GM21447 (cell line): Measurements from ENCODE around the gene ZMIZ1.

Source experiments
- ATAC-seq: cut with Tn5 transposase; IDR thresholded peaks from one replicate; pipeline ENCODE4 v1.9.1; 2021; ENCODE audit not compliant: unreplicated experiment

ZMIZ1 gene

GRCh38 chr10:79166312-79166721 lies 97.6 kb downstream of the ZMIZ1 start:
- ATAC-seq, result no peak

GRCh38 chr10:79166741-79167140 lies 98.0 kb downstream of the ZMIZ1 start:
- ATAC-seq, result no peak

GRCh38 chr10:79167537-79167936 lies 98.8 kb downstream of the ZMIZ1 start:
- no peak for ATAC-seq

GRCh38 chr10:79168210-79168609 lies 99.4 kb downstream of the ZMIZ1 start:
- no peak for ATAC-seq

- no peak for ATAC-seq
These were observed 101.5 kb downstream of the ZMIZ1 start for GRCh38 chr10:79170226-79170752.

- no peak for ATAC-seq
These were observed 102.2 kb downstream of the ZMIZ1 start for GRCh38 chr10:79170993-79171392.

GRCh38 chr10:79171504-79171903 lies 102.7 kb downstream of the ZMIZ1 start:
- ATAC-seq, result no peak

GRCh38 chr10:79172881-79173280 lies 104.1 kb downstream of the ZMIZ1 start:
- no peak for ATAC-seq

- ATAC-seq, result no peak
These were observed 105.0 kb downstream of the ZMIZ1 start for GRCh38 chr10:79173582-79174262.

GRCh38 chr10:79176052-79176501 lies 107.3 kb downstream of the ZMIZ1 start:
- no peak for ATAC-seq

- ATAC-seq, result no peak
These were observed 108.3 kb downstream of the ZMIZ1 start for GRCh38 chr10:79176949-79177602.

- no peak for ATAC-seq
These were observed 109.4 kb downstream of the ZMIZ1 start for GRCh38 chr10:79178070-79178576.

GRCh38 chr10:79178614-79179163 lies 109.9 kb downstream of the ZMIZ1 start:
- no peak for ATAC-seq

GRCh38 chr10:79179164-79179956 lies 110.6 kb downstream of the ZMIZ1 start:
- no peak for ATAC-seq

- no peak for ATAC-seq
These were observed 111.2 kb downstream of the ZMIZ1 start for GRCh38 chr10:79179957-79180309.

- ATAC-seq, result no peak
These were observed 111.9 kb downstream of the ZMIZ1 start for GRCh38 chr10:79180414-79181221.

- no peak for ATAC-seq
These were observed 112.5 kb downstream of the ZMIZ1 start for GRCh38 chr10:79181227-79181626.

- no peak for ATAC-seq
These were observed 113.1 kb downstream of the ZMIZ1 start for GRCh38 chr10:79181698-79182521.

GRCh38 chr10:79182781-79183467 lies 114.2 kb downstream of the ZMIZ1 start:
- no peak for ATAC-seq
